HG02798 (cell line): Measurements from ENCODE around the gene MYBPC1.

Source experiments
- ATAC-seq: cut with Tn5 transposase; IDR thresholded peaks from one replicate; pipeline ENCODE4 v1.9.1; 2021; ENCODE audit warnings: mild to moderate bottlenecking; ENCODE audit not compliant: unreplicated experiment, poor library complexity

MYBPC1 gene

DNA sequence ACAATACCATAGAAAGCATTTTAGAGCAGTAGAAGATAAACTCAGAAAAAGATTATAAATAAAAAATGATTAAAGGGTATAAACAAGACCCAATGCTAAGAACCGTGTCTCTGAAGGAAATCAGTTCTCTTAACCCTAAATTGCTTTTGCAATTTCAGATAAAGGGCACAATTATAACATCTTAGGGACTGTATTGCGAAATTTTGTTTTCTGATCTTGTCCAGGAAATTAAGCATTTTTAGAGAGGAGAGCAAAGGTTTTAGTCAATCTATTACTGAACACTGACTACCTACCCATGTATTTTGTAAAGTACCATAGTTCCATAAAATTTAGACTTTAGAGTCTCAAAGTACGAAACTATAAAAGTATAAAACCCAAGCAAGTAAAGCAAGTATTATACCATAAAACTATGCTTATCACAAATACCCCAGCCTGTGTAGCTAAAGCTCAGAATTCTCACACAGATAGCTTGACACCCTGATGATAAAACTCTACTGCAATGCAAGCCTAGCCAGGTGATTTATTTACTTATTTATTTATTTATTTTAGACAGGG is 95.8 kb downstream of the MYBPC1 start:
- no peak for ATAC-seq

DNA sequence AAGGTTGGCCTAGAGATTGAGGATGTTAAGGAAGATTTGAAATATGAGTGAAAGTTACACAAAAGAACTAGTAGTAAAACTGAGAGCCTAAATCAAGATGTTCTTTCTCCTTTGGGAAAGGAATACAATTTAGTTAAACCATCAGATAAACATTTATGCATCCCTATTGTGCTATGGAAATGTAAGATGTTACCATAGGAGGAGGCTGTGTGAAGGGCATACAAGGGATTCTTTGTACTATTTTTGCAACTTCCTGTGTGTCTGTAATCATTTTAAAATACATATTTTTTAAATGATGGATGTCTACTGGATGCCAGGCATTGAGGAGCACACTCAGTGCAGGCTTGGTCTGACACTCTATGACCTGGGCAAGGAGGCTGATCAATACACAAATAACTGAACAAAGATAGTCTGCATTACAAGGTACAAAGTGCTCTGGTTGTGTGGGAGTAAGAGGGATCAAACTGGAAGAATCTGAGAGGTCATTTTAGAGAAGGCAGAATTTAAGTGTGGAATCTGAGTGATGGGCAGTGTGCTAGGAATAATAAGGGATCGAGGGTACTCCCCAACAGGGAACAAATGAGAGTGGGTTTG is 96.8 kb downstream of the MYBPC1 start:
- ATAC-seq = no peak

DNA sequence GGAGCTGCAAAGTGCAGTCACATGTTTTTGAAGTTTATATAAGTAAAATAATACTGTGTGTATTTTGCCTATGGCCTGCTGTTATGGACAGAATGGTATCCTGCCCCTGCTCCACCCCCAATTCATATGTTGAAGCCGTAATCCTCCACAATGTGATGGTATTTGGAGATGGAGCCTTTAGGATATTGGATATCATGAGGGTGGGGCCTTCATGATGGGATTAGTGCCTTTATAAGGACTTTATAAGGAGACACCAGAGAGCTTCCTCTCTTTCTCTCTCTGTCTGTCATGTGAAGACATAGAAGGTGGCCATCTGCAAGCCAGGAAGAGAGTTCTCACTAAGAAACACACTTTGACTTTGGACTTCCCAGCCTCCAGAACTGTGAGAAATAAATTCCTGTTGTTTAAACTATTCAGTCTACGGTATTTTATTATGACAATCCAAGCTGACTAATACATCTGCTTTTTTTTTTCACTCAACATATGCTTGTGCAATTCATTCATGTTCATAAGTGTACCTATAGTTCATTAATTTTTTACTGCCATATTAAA is 99.6 kb downstream of the MYBPC1 start:
- no peak for ATAC-seq

DNA sequence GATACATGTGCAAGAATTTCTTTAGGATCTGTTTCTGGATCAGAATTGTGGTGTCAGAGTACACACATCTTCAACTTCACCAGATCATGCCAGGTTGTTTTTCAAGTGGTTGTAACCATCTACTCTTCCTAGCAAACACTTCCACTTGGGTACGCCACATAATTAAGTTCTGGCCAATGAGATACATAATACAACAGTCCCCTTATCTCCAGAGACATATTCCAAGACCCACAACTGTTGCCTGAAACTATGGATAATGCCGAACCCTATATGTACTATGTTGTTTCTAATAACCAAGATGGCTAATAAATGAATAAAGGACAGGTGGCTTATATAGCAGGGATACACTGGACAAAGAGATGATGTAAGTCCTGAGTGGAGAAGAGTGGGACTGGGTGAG is 100.2 kb downstream of the MYBPC1 start:
- ATAC-seq = no peak

DNA sequence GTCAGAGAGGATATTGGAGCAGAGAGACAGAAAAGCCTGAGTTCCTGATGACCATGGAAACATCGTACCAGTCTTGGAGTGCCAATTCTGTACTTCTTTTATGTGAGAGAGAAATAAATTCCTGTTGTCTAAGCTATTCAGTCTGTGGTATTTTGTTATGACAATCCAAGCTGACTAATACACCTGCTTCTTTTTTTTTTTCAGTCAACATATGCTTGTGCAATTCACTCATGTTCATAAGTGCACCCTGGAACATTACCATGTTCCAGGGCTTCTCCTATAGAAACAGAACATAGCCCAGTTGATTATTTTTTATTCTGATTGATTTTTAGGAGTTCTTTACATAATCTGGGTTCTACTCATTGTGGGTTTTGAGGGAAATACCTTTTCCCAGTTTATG is 100.9 kb downstream of the MYBPC1 start:
- no peak for ATAC-seq

DNA sequence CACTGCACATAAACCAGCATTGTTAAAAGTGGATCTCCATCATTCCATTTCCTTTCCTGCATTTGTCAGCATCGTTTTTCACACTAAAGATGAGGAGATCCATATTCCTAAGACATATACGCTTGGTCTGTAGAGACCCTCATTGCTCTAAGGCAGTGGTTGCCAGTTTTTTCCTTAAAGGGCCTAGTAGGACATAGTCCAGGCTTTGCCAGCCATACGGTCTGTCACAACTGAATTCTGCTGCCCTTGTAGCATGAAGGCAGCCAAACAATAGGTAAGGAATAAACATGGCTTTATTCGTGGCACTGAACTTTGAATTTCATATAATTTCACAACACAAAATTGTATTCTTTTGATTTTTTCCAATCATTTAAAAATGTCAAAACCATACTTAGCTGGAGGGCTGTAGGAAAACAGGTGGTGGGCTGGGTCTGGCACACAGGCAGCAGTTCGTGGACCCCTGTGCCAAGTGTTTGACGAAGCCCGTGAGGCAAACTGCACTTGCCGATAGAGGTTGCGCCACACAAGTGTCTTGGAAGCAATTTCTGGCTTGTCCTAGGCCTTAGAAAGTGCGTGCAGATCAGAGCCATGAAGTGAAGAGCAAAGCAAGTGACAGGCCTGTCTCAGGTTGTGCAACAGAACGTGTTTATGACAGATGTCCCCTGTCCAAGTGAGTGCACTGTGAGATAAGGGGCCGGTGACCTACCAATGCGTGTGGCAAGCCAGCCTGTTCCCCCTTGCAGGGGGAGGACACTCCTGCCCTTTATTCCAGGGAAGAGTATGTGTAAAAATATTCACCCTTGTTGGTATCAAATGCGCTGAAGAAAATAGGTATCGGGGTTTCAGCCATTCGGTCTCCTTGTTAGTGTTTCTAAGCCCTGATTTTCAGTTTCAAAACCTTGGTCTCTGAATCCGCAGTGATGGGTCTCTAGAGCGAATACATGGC is 101.8 kb downstream of the MYBPC1 start:
- ATAC-seq = peak; percentile 33

DNA sequence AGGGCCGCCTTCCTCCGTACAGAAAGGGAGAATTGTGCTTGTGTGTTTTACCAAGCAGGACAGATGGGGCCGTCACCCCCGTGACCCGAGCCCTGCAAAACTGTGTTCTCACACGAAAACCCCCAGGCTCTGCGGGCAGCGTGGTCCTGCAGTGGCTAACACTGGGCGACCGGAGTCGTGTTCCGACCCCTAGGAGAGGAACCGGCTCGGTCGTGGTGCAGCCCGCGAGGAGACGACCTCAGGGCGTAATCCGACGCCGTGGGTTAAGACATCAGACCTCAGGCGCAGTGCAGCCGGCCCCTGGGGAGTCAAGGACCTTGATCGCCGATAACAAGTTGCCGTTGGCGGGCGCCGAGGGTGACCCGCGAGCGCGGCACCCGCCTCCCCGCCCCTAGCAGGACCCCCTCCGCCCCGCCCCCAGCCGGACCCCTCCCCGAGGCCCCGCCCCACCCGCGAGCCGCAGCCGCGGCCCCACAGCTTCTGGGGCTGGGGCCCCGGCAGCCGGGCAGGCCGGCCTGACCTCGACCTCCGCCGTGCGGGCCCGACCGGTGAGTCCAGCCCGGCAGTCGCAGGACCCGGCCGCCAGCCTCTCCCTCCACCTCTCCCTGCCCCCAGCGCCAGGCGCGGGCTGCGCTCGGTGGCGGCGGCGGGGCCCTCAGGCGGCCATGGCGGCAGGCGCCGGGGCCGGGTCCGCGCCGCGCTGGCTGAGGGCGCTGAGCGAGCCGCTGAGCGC is 102.6 kb downstream of the MYBPC1 start, which contains the start of gene CHPT1:
CHPT1 (plus strand) TSS at position 444 of the 733 bp plus-strand sequence; CDS start at position 666, 222 bp downstream.
- ATAC-seq = peak; percentile 73

DNA sequence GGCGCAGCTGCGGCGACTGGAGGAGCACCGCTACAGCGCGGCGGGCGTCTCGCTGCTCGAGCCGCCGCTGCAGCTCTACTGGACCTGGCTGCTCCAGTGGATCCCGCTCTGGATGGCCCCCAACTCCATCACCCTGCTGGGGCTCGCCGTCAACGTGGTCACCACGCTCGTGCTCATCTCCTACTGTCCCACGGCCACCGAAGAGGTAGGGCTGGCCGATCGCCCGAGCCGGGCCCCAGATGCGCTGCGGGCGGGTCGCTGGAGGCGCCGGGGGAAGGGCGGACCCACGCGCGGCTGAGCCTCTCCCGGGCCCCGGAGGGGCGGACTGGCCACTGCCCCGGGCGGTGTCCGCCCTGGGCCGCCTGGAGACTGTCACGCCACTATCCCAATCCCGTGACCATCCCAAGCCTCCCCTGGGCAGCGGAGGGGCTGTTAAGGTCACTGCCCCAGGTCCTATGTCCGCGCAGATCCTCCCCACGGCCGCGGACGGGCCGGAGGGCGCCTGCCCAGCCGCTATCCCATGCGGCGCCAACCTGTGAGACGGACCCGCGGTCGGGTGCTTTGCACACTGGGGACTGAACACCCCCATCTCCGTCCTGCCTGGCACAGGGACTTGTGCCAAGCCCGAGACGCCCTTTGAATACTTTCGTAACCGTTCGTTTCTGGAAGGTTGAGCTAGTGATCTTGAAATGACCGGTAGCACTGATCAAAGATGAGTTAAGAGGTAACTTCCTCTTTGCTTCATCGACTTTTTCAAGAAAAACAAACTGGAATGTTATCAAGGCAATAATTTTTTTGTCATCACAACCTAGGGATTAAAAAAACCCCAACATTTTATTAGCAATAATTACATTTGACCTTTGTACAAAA is 103.4 kb downstream of the MYBPC1 start:
- ATAC-seq = peak; percentile 36

DNA sequence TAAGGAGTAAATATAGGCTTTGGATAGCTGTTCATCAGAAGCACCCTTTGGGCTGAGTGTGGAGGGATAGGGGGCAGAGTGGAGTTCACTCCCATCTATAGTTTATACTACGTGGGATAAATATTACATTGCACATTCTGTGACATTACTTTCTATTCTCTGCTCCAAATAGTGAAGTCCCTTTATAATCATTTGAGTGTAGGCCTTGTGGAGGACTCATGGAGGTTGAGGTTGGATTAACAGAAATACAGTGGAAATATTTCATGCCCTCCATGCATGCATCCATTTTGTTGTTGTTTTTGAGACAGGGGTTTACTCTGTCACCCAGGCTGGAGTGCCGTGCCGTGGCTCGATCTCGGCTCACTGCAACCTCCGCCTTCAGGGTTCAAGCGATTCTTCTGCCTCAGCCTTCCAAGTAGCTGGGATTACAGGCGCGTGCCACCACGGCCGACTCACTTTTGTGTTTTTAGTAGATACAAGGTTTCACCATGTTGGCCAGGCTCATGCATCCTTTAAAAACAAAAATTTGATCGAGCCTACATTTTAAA is 104.1 kb downstream of the MYBPC1 start:
- ATAC-seq = no peak

DNA sequence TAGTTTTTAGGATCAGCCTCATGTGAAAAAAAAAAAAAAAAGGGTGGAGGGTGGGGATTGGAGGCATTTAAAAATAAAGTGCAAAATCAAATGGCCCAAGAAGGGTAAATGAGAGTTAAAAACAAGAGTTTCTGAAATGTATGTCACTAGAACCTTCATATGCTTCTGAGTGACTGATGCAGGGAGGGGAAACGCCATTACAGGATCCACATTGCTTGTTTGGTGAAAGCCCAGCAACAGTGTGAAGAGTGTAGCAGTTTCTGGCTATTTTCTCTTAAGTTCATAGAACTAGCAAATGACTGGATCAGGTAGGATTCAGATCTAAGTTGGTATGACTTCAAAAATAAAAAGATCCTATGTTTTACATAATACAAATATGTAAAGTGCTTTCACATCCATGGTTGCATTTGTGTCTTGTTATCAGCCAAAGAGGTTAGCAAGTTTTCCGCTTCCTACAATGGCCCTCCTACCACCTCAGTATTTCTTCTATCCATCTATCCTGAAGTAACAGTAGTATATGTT is 105.6 kb downstream of the MYBPC1 start:
- no peak for ATAC-seq

DNA sequence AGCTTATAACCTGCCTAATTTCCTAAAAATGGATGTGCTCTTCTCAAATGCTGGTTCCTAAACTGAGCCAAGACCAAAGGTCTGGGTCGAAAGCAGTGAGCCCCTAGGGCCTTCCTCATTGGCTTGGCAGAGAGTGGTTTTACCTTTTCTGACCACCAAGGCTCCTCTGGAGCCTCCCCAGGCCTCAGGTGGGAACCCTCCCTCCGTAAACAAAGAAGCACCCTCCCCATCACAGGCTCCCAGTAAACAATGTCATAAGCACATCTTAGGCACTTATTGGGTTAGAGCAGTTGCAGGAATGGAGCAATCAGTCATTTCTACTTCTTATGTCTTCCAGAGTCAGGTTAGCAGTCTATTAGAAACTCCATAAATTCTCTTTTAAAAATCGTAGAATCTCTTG is 108.7 kb downstream of the MYBPC1 start:
- no peak for ATAC-seq

DNA sequence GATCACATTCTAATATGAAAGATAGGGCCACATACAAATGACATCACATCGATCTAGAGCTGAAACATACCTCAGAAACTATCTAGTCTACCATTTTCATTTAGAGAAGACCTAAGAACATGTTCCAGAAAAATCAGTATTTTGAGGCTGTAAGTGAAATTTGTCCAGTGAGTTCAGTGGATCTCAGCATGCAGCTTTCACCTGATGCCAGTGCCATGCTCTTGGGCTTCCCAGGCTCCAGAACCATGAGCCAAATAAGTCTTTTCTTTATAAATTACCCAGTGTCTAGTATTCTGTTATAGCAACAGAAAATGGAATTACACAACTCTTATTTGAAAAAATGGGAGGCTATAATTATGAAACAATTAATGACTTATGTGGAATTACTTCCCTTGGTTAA is 111.6 kb downstream of the MYBPC1 start:
- no peak for ATAC-seq

DNA sequence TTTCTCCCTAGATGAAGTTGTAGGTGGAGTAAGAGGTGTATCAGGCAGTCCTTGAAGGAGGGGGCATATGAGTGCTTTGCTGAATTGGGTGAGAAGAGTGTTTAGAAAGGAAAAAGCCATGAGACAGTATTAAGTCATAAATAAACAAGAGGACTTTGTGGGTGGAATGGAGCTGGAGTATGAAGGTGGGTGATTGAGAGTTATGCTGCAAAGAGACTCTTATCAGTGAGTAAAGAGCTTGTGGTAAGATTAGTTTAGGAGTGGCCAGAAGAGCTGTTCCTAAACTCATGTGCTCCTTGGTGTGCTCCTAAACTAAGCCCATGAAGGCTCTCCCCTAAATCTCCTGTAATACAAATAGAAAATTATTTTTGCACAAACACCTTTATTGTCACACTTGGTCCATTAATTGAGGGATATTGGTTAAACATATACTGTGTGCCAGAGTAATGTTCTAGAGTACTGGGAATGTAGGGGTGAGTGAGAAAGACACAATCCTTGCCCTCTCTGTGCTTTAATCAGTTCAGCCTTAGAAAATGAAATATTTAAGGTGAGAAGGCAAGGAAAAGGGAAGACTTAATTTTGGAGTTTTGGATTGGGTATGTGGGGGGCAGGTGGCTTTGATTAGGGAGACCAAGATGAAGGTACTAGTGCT is 112.5 kb downstream of the MYBPC1 start:
- ATAC-seq = no peak

DNA sequence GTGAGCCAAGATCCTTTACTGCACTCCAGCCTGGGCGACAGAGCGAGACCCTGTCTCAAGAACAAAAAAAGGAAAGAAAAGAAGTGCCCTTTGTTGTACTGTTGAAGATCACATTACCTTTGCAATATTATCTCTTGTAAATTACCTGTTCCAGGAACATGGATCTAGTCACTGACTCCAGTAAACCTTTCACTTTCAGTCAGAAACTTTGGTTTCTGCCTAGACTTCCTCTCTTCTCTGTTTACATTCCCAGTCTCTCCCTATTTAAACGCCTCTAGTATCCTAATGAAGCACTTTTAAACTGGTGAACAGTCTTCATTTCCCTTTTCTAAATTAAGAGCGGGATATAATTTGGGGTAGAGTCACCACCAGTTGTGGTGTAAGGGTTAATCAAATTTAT is 115.5 kb downstream of the MYBPC1 start:
- ATAC-seq = no peak

DNA sequence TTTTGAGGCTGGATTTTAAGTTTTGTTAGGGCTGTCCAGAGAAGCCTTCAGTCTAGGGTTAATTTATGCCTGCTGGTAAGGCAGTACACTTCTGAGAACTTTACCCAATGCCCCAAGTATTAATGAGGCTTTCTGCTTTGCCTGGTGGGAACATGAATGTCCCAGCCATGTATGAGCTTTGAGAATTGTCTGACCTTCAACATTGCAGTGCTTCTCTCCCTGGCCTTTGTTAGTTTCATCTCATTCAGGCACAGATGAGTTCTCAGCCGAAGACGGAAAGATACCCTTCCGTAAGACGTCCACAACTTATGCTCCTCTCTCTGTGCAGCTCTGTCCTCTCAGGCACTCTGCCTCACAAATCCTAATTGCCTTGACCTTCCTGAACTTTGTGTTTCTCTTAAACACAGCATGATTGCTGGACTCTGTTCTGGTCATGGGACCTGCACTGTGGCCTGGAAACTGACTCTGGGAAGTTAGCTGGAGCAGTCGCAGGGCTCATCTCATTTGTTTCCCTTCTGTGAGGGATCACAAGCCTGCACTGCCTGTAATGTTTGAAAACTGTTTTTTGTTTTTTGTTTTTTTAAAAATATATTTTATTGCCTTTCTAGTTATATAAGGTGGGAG is 118.4 kb downstream of the MYBPC1 start:
- no peak for ATAC-seq

DNA sequence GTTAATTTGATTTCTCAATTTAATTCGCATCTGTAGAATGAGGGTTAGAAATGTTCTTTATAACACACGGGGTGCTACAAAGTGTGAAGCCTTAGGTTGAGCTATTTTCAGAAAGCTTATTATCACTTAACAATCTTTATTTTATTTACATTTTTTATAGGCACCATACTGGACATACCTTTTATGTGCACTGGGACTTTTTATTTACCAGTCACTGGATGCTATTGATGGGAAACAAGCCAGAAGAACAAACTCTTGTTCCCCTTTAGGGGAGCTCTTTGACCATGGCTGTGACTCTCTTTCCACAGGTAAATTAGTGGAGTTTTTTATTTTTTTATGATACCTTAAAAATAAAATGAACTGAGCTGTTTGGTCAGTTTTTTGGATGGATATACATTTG is 119.2 kb downstream of the MYBPC1 start:
- ATAC-seq = no peak

DNA sequence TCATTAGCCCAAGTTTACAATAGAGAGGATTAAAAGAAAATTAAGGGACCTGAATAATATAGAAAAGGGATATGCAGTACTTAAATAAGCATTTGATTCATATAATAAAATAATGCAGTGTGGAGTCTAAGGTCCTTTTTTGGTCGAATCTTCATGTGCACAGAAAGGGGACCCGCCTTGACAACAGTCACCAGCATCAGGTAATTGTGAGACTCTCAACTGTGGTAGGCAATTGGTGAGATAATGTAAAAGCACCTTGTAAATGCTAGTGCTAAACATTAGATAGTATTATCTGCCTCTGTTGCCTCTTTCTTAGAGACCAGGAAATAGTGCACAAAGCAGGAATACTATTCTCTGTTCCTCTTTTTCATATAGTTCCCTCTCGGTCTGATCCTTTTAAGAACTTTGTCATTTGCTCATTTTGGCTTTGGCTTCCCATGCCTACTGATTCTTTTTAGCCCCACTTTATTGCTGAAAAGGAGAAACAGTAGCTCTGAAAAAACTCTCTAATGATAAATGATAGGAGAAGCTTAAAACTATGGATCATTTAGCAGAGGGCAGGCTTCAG is 120.2 kb downstream of the MYBPC1 start:
- no peak for ATAC-seq

DNA sequence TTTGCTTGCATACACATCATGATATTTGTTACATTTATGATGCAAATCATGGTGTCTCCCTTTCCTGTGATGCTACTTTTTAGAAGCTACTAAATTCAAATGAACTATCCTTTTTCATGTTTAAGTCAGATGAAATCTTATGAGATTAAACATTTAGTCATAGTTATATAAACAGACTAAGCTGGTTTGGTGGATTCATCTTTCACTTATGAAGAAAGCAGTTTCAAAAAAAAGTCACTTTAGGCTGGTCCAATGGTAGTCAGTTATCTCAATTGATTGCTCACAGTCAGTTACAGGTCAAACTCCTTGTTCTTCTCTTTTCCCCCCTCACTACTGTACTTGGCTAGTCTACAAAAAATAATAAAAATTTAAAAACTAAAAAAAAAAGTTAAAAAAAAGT is 124.8 kb downstream of the MYBPC1 start:
- ATAC-seq = no peak
